Kidney epithelial cell (primary cell): ENCODE results near the gene FUCA1. TPM values are rescaled to one million over a fixed set of nuclear protein-coding genes. Genes with fewer than 3 reads are reported as not detected.
"Not testable (repeated sequence)": the region's sequence is repeated elsewhere in the genome, so short reads cannot be mapped to it uniquely, and the experiment has no call there.

Experiments
- DNase-seq: peaks from one replicate; pipeline ENCODE4 v3.0.0-alpha.2; 2010; ENCODE audit warnings: low read depth
- H3K27me3 ChIP-seq: 2 replicates; pipeline ENCODE4 v1.6.0; 2011; ENCODE audit warnings: low read length; ENCODE audit not compliant: control insufficient read depth, insufficient read depth
- H3K36me3 ChIP-seq: 2 replicates; pipeline ENCODE4 v1.5.1; 2011; ENCODE audit warnings: low read length; ENCODE audit not compliant: control insufficient read depth, insufficient read depth
- H3K4me3 ChIP-seq: 2 replicates; pipeline ENCODE4 v1.5.1; 2011; ENCODE audit warnings: low read depth, mild to moderate bottlenecking, control low read depth, low read length
- CTCF ChIP-seq: IDR thresholded peaks from 2 replicates; pipeline ENCODE4 v1.5.1; 2011; ENCODE audit warnings: mild to moderate bottlenecking, moderate library complexity, low read length, control low read depth, inconsistent platforms; ENCODE audit not compliant: insufficient read depth, poor library complexity, severe bottlenecking
- total RNA-seq: library from RNA; depleted of rRNA; stranded (reverse); fragments of >200 nt; gene quantifications from 2 replicates; pipeline ENCODE4 v1.2.3, GENCODE V29; 2015

The FUCA1 gene
- total RNA-seq, 1 donor from 2014 or later = 40.7 TPM

- Histone ChIP-seq H3K27me3 (peaks cover 10% of the 10 kb centered on the region), H3K36me3 (no peaks in the 10 kb centered on the region), H3K4me3 (no peak overlapping the region)
- TF ChIP-seq CTCF = no peak
- DNase-seq = no peak
Observed at GRCh38 chr1:23836037-23836436, 32.1 kb downstream of the FUCA1 start.

- not testable (repeated sequence) for H3K36me3 ChIP-seq, DNase-seq, H3K27me3 ChIP-seq, H3K4me3 ChIP-seq
Observed at GRCh38 chr1:23834156-23834555, 33.9 kb downstream of the FUCA1 start.

- Histone ChIP-seq H3K27me3 (no peaks in the 10 kb centered on the region), H3K4me3 (no peak overlapping the region), H3K36me3 (no peaks in the 10 kb centered on the region)
- no peak for DNase-seq
- TF ChIP-seq CTCF = no peak
Observed at GRCh38 chr1:23827717-23828116, 40.4 kb downstream of the FUCA1 start.

GRCh38 chr1:23826590-23826989, 41.5 kb downstream of the FUCA1 start:
- not testable (repeated sequence) for H3K27me3 ChIP-seq, DNase-seq, H3K36me3 ChIP-seq, H3K4me3 ChIP-seq

GRCh38 chr1:23825762-23826522, 42.1 kb downstream of the FUCA1 start:
- DNase-seq = no peak
- peak overlapping the region; percentile 67 for H3K4me3 ChIP-seq
- H3K36me3 ChIP-seq = no peaks in the 10 kb centered on the region
- H3K27me3 ChIP-seq = no peaks in the 10 kb centered on the region
- no peak for TF ChIP-seq CTCF

GRCh38 chr1:23825076-23825761, 42.9 kb downstream of the FUCA1 start, which contains the start of gene HMGCL:
TSS of gene HMGCL (minus strand) at chr1:23825429. CDS start at chr1:23825415, 14 bp downstream.
- TF ChIP-seq CTCF = no peak
- Histone ChIP-seq H3K36me3 (no peaks in the 10 kb centered on the region), H3K27me3 (no peaks in the 10 kb centered on the region), H3K4me3 (peak within 1 kb of the TSS; percentile 67)
- DNase-seq = peak; percentile 63
